ENCODE measurements around the gene SLC10A2. TPM values are rescaled to one million over a fixed set of nuclear protein-coding genes. Genes with fewer than 3 reads are reported as not detected.
"Not testable (repeated sequence)": the region's sequence is repeated elsewhere in the genome, so short reads cannot be mapped to it uniquely, and the experiment has no call there.

Gene SLC10A2
- total RNA-seq, 1 donor from 2014 or later, result not detected

- Histone ChIP-seq H3K4me1 (no peaks in the 10 kb centered on the region), H3K36me3 (no peaks in the 10 kb centered on the region), H3K27me3 (no peaks in the 10 kb centered on the region), H3K27ac (no peak overlapping the region), H3K9me3 (no peaks in the 10 kb centered on the region), H3K4me3 (no peak overlapping the region)
- TF ChIP-seq, protein P1, sequence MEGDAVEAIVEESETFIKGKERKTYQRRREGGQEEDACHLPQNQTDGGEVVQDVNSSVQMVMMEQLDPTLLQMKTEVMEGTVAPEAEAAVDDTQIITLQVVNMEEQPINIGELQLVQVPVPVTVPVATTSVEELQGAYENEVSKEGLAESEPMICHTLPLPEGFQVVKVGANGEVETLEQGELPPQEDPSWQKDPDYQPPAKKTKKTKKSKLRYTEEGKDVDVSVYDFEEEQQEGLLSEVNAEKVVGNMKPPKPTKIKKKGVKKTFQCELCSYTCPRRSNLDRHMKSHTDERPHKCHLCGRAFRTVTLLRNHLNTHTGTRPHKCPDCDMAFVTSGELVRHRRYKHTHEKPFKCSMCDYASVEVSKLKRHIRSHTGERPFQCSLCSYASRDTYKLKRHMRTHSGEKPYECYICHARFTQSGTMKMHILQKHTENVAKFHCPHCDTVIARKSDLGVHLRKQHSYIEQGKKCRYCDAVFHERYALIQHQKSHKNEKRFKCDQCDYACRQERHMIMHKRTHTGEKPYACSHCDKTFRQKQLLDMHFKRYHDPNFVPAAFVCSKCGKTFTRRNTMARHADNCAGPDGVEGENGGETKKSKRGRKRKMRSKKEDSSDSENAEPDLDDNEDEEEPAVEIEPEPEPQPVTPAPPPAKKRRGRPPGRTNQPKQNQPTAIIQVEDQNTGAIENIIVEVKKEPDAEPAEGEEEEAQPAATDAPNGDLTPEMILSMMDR (IDR thresholded peaks at IDR 0.05), result no peak
- intact Hi-C loops (cut with DNase I), result no loop called here
- no peak for DNase-seq (ENCODE audit: low spot score in 2 of 2)
Observed at GRCh38 chr13:103101500-103101899, 35.3 kb upstream of the SLC10A2 start.

DNA sequence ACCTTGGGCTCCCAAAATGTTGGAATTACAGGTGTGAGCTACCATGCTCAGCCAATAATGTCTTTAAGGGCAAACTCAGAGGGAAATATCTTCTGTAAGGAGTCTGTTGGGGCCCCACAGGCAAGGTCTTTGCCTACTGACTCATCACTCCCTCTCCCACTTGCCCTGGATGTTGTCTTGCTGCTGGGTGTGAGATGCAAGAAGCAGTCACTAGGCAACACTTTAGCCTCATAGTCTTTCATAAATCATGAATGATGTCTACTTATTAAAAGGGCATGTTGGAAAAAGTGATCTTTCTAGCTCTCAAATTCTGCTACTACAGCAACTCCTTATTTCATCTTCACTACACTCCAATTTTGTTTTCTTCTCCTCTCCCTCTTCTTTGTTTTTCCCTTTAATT lies 34.6 kb upstream of the SLC10A2 start:
- intact Hi-C loops (cut with DNase I), result no loop called here
- Histone ChIP-seq H3K27me3 (no peaks in the 10 kb centered on the region), H3K4me1 (no peaks in the 10 kb centered on the region), H3K4me3 (no peak overlapping the region), H3K27ac (no peak overlapping the region), H3K9me3 (no peaks in the 10 kb centered on the region), H3K36me3 (no peaks in the 10 kb centered on the region)
- DNase-seq (ENCODE audit: low spot score in 2 of 2), result no peak
- TF ChIP-seq, protein P1 (IDR thresholded peaks at IDR 0.05), result no peak

GRCh38 chr13:103099722-103100293 lies 33.6 kb upstream of the SLC10A2 start:
- no peak overlapping the region for H3K4me3 ChIP-seq
- intact Hi-C loops (cut with DNase I), result no loop called here
- H3K27ac ChIP-seq, result no peak overlapping the region
- no peaks in the 10 kb centered on the region for H3K27me3 ChIP-seq
- DNase-seq (ENCODE audit: low spot score in 2 of 2), result no peak
- no peaks in the 10 kb centered on the region for H3K36me3 ChIP-seq
- TF ChIP-seq, protein P1 (IDR thresholded peaks at IDR 0.05), result no peak
- no peaks in the 10 kb centered on the region for H3K9me3 ChIP-seq
- no peaks in the 10 kb centered on the region for H3K4me1 ChIP-seq

GRCh38 chr13:103098535-103098934 lies 32.3 kb upstream of the SLC10A2 start:
- H3K4me1 ChIP-seq, result no peaks in the 10 kb centered on the region
- H3K9me3 ChIP-seq, result peaks cover 0 to 6% of the 10 kb centered on the region in 2 donors
- H3K36me3 ChIP-seq, result no peaks in the 10 kb centered on the region
- TF ChIP-seq, protein P1 (IDR thresholded peaks at IDR 0.05), result no peak
- DNase-seq (ENCODE audit: low spot score in 2 of 2), result no peak
- H3K27ac ChIP-seq, result no peak overlapping the region
- intact Hi-C loops (cut with DNase I), result no loop called here
- no peak overlapping the region for H3K4me3 ChIP-seq
- no peaks in the 10 kb centered on the region for H3K27me3 ChIP-seq

DNA sequence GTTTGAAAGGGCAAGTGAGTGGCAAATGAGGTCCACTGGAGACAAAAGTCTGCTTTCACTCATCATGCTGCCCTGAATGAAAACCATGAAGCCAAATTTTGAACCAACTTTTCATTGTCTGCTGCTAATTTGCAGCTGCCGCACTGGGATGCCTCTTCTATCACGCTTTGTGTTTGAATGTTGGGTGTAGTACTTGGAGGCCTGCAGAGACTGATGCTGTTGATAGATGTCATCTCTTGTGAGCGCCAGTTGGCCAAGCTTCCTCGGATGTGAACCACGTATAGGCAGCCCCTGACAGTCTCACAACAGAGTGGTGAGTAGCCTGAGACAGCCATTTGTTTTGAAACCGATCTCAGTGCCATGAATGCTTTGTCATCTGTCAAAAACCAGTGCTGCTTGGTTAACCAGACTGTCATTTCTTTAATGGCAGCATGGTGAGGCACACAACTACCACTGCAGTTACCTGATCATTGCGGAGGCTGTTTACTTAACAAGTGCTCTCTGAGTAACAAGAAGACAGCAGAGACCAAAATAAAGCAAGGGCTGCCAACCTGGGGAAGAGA lies 31.2 kb upstream of the SLC10A2 start:
- no peaks in the 10 kb centered on the region for H3K27me3 ChIP-seq
- intact Hi-C loops (cut with DNase I), result no loop called here

GRCh38 chr13:103093649-103094048 lies 27.4 kb upstream of the SLC10A2 start:
- H3K36me3 ChIP-seq; H3K27me3 ChIP-seq; H3K9me3 ChIP-seq; H3K4me1 ChIP-seq; DNase-seq (ENCODE audit: low spot score in 2 of 2); H3K27ac ChIP-seq; intact Hi-C loops (cut with DNase I); H3K4me3 ChIP-seq: not testable (repeated sequence)

More for the DNA sequence above, 31.2 kb upstream of the SLC10A2 start:
- H3K36me3 ChIP-seq, result no peaks in the 10 kb centered on the region
- DNase-seq (ENCODE audit: low spot score in 2 of 2), result no peak
- TF ChIP-seq, protein P1 (IDR thresholded peaks at IDR 0.05), result no peak
- no peaks in the 10 kb centered on the region for H3K4me1 ChIP-seq
- H3K27ac ChIP-seq, result no peak overlapping the region
- H3K9me3 ChIP-seq, result peaks cover 0 to 6% of the 10 kb centered on the region in 2 donors
- H3K4me3 ChIP-seq, result no peak overlapping the region
